DND-41 (cell line): ENCODE measurements around the gene NMB.

ENCODE experiments used
- ATAC-seq: fragments of 200-7000 bp; cut with Tn5 transposase; 3 replicates; pipeline ENCODE4 v1.9.1; 2021; ENCODE audit warnings: low read depth; ENCODE audit not compliant: insufficient read depth
- DNase-seq: peaks from one replicate; pipeline ENCODE4 v3.0.0-alpha.2; 2020
- H2AFZ ChIP-seq: 2 replicates; pipeline ENCODE4 v1.6.0; 2012; ENCODE audit warnings: low read depth, low read length
- H3K27ac ChIP-seq: 2 replicates; pipeline ENCODE4 v1.5.1; 2012; ENCODE audit warnings: low read length, inconsistent platforms
- H3K27me3 ChIP-seq: fragments of 200-600 bp; sonication (generic); 2 replicates; pipeline ENCODE4 v1.6.0; 2012; ENCODE audit warnings: low read length, mild to moderate bottlenecking, inconsistent platforms; ENCODE audit not compliant: insufficient read depth, poor library complexity
- H3K36me3 ChIP-seq: 2 replicates; pipeline ENCODE4 v1.5.1; 2012; ENCODE audit warnings: low read length, inconsistent platforms; ENCODE audit not compliant: insufficient read depth
- H3K4me1 ChIP-seq: 2 replicates; pipeline ENCODE4 v1.5.1; 2012; ENCODE audit warnings: mild to moderate bottlenecking, low read length; ENCODE audit not compliant: insufficient read depth
- H3K4me2 ChIP-seq: 2 replicates; pipeline ENCODE4 v1.6.0; 2012; ENCODE audit warnings: mild to moderate bottlenecking, moderate library complexity, low read length, inconsistent platforms; ENCODE audit not compliant: insufficient read depth
- H3K4me3 ChIP-seq, 2 experiments: fragments of 200-600 bp in 1 of 2; shearing (Covaris generic) in 1 of 2; 2 replicates each; pipeline ENCODE4 v1.5.1; 2012 to 2016; ENCODE audit warnings: inconsistent platforms in 2 of 2, low read length in 2 of 2, mild to moderate bottlenecking in 2 of 2, low read depth in 1 of 2, moderate library complexity in 1 of 2
- H3K79me2 ChIP-seq: 2 replicates; pipeline ENCODE4 v1.6.0; 2012; ENCODE audit warnings: low read length, inconsistent platforms; ENCODE audit not compliant: insufficient read depth
- H3K9ac ChIP-seq: 2 replicates; pipeline ENCODE4 v1.6.0; 2012; ENCODE audit warnings: low read depth, mild to moderate bottlenecking, inconsistent platforms, low read length, moderate library complexity
- H3K9me3 ChIP-seq: 2 replicates; pipeline ENCODE4 v1.5.1; 2012; ENCODE audit warnings: low read length, moderate library complexity, mild to moderate bottlenecking, inconsistent platforms; ENCODE audit not compliant: insufficient read depth, severe bottlenecking
- H4K20me1 ChIP-seq: 2 replicates; pipeline ENCODE4 v1.6.0; 2012; ENCODE audit warnings: low read length; ENCODE audit not compliant: insufficient read depth
- CTCF ChIP-seq: IDR thresholded peaks from 2 replicates; pipeline ENCODE4 v1.5.1; 2012; ENCODE audit warnings: borderline replicate concordance, low read length, moderate library complexity, mild to moderate bottlenecking; ENCODE audit not compliant: poor library complexity, severe bottlenecking; ENCODE audit errors: extremely low read depth
- EZH2 ChIP-seq: IDR thresholded peaks from 3 replicates; pipeline ENCODE4 v1.6.1; 2012; ENCODE audit warnings: borderline replicate concordance, low read depth, mild to moderate bottlenecking, moderate library complexity, low read length, inconsistent platforms; ENCODE audit not compliant: severe bottlenecking

NMB gene, protein sequence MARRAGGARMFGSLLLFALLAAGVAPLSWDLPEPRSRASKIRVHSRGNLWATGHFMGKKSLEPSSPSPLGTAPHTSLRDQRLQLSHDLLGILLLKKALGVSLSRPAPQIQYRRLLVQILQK

GRCh38 chr15:84658080-84658787, at the start of gene NMB:
NMB (minus strand) TSS chr15:84658199; CDS start chr15:84658152, 47 bp downstream.
- H3K27ac ChIP-seq, result peak within 1 kb of the TSS; percentile 75
- peak within 1 kb of the TSS; percentile 85 for H2AFZ ChIP-seq
- H3K4me2 ChIP-seq, result peak within 1 kb of the TSS; percentile 77
- no peaks in the 10 kb centered on the region; the same call in 1 of the 2 replicates for H3K36me3 ChIP-seq
- peak within 1 kb of the TSS; percentile 69 for H3K9ac ChIP-seq
- peak; percentile 64 for TF ChIP-seq CTCF
- no peak for TF ChIP-seq EZH2
- no peaks in the 10 kb centered on the region; the same call in 1 of the 2 replicates for H4K20me1 ChIP-seq
- no peaks in the 10 kb centered on the region for H3K27me3 ChIP-seq
- H3K4me1 ChIP-seq, result peaks cover 40% of the 10 kb centered on the region
- H3K4me3 ChIP-seq, result peak within 1 kb of the TSS; percentile 34 to 61; a peak in 3 of 4 replicates
- peaks cover 9% of the 10 kb centered on the region for H3K79me2 ChIP-seq
- peak; percentile 88 for DNase-seq
- no peaks in the 10 kb centered on the region for H3K9me3 ChIP-seq
- ATAC-seq, result peak; percentile 74

DNA sequence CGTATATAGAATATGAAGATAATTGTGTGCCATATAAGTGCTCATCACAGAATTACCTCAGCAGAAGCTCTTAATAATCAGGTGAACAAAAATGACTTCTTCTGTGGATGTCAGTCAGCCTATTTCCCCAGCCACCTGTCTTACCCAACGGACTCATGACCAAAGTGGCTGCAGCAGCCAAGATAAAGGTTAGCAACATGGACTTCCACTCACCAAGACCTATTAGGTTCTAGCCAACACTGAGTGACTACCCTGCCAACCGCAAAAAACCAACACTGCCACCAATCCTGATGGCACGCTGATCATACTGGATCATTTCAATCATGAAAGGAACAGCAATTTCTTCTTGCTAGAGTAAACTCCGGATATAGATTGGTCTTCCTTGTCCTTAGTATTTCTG, 45.8 kb upstream of the NMB start:
- Histone ChIP-seq H3K4me2 (no peak overlapping the region), H4K20me1 (peaks cover 31% of the 10 kb centered on the region; the same call in 1 of the 2 replicates), H3K27ac (no peak overlapping the region)

DNA sequence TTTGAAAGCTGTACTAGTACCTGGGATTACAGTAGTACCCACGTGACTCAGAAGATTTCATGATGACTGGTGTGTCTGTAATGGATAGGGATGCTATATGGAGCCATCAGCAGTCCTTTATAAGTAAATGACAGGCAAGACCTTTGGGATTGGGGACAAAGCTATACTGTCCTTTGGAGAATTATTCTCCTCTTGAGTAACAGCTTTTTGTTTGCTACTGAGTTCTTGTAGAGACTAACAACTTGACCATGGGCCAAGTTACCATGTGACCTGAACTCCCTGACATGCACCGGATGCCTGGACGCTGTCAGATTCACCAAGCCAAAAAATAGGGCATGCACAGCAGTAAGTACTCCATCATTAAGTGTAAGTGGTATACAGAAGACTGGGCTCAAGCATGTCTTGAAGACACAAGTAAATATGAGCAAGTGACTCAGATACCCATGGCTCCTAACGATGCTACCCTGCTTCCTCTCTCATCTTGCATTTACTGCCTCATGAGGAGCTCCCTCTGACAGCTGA, 45.0 kb upstream of the NMB start:
- H3K4me3 ChIP-seq, result no peak overlapping the region
- H3K36me3 ChIP-seq, result peaks cover 8% of the 10 kb centered on the region; the same call in 1 of the 2 replicates
- no peak for TF ChIP-seq CTCF
- TF ChIP-seq EZH2, result no peak
- DNase-seq (no peak), ATAC-seq (no peak)
- H3K79me2 ChIP-seq, result peaks cover 96% of the 10 kb centered on the region
- H3K9ac ChIP-seq, result no peak overlapping the region
- H3K4me1 ChIP-seq, result no peaks in the 10 kb centered on the region
- no peaks in the 10 kb centered on the region for H3K27me3 ChIP-seq
- no peak overlapping the region for H2AFZ ChIP-seq
- no peak overlapping the region for H3K27ac ChIP-seq
- H4K20me1 ChIP-seq, result peaks cover 31% of the 10 kb centered on the region; the same call in 1 of the 2 replicates
- no peaks in the 10 kb centered on the region for H3K9me3 ChIP-seq
- H3K4me2 ChIP-seq, result no peak overlapping the region

More for the DNA sequence above, 45.8 kb upstream of the NMB start:
- H3K4me1 ChIP-seq, result no peaks in the 10 kb centered on the region
- TF ChIP-seq EZH2, result no peak
- no peak for TF ChIP-seq CTCF
- DNase-seq, result no peak
- H3K36me3 ChIP-seq, result peaks cover 8% of the 10 kb centered on the region; the same call in 1 of the 2 replicates
- no peak overlapping the region for H3K4me3 ChIP-seq
- no peaks in the 10 kb centered on the region for H3K27me3 ChIP-seq
- H3K9ac ChIP-seq, result no peak overlapping the region
- ATAC-seq, result no peak
- no peak overlapping the region for H2AFZ ChIP-seq
- H3K9me3 ChIP-seq, result no peaks in the 10 kb centered on the region
- H3K79me2 ChIP-seq, result peaks cover 95% of the 10 kb centered on the region
